A549 (cell line): ENCODE results near the gene HOMER2. TPM values are rescaled to one million over a fixed set of nuclear protein-coding genes. Genes with fewer than 3 reads are reported as not detected.

ENCODE experiments used
- ATAC-seq, 2 experiments: fragments of 200-7000 bp in 1 of 2; fragments of >200 bp in 1 of 2; cut with Nextera tagmentation in 1 of 2; cut with Tn5 transposase in 1 of 2; 3 replicates each; pipeline versions ENCODE4 v1.8.0 to v1.9.1; 2018 to 2020; ENCODE audit warnings: mild to moderate bottlenecking in 1 of 2, moderate library complexity in 1 of 2
- CTCF ChIA-PET: fragments of 300-600 bp; sonication (Branson Sonifier 250); formaldehyde crosslinking; extraction: SDS; loops from one replicate; lab custom pipeline; 2021; ENCODE audit warnings: antibody characterized with exemption, inconsistent platforms; lab: Yijun Ruan, JAX
- POLR2A ChIA-PET: fragments of 350-600 bp; formaldehyde crosslinking; extraction: SDS; loops from one replicate; lab custom pipeline; 2021; ENCODE audit warnings: antibody characterized with exemption, inconsistent platforms; lab: Yijun Ruan, JAX
- DNase-seq, 2 experiments: peaks; one replicate each; pipeline versions ENCODE4 v3.0.0 to v3.0.0-alpha.2; 2011 to 2016; ENCODE audit warnings: low read depth in 1 of 2, low spot score in 1 of 2
- FAIRE-seq: peaks from 2 replicates; lab custom pipeline; 2011; peaks lifted over from hg19 to GRCh38; lab: Jason Lieb, UNC
- H3K27ac ChIP-seq, 2 experiments: fragments of >200 bp; sonication (Bioruptor Twin); formaldehyde crosslinking; 3 replicates each; pipeline ENCODE4 v1.5.1; 2016 to 2017
- H3K4me1 ChIP-seq: fragments of >200 bp; sonication (Bioruptor Twin); formaldehyde crosslinking; 3 replicates; pipeline ENCODE4 v1.6.1; 2016
- H3K4me2 ChIP-seq: fragments of >200 bp; sonication (Bioruptor Twin); formaldehyde crosslinking; 3 replicates; pipeline ENCODE4 v1.6.1; 2016
- H3K4me3 ChIP-seq: fragments of >200 bp; sonication (Bioruptor Twin); formaldehyde crosslinking; 3 replicates; pipeline ENCODE4 v1.5.1; 2016
- H3K9me3 ChIP-seq: fragments of >200 bp; sonication (Bioruptor Twin); formaldehyde crosslinking; 3 replicates; pipeline ENCODE4 v1.6.1; 2016
- CBX8 ChIP-seq: fragments of 200-600 bp; sonication (generic); IDR thresholded peaks from 2 replicates; pipeline ENCODE4 v1.6.1; 2016
- CHD2 ChIP-seq: fragments of 150-350 bp; IDR thresholded peaks from 2 replicates; pipeline ENCODE4 v1.6.1; 2014; ENCODE audit warnings: low read length; ENCODE audit not compliant: partially characterized antibody
- CTCF ChIP-seq: fragments of >200 bp; sonication (Bioruptor Twin); formaldehyde crosslinking; IDR thresholded peaks from 3 replicates; pipeline ENCODE4 v1.5.1; 2016
- E2F6 ChIP-seq: IDR thresholded peaks from 2 replicates; pipeline ENCODE4 v1.6.1; 2012; ENCODE audit warnings: low read depth, borderline replicate concordance
- FOSB ChIP-seq: fragments of 250-450 bp; sonication (Bioruptor Pico); IDR thresholded peaks from 2 replicates; pipeline ENCODE4 v1.5.0; 2020; ENCODE audit warnings: mild to moderate bottlenecking, moderate library complexity
- FOSL2 ChIP-seq, 2 experiments: fragments of 450-650 bp in 1 of 2; fragments of >200 bp in 1 of 2; sonication (Bioruptor Twin) in 1 of 2; formaldehyde crosslinking; IDR thresholded peaks; 2 replicates each; pipeline versions ENCODE4 v1.5.0 to v1.6.1; 2016 to 2020; ENCODE audit warnings: mild to moderate bottlenecking in 1 of 2, moderate library complexity in 1 of 2
- GATA3 ChIP-seq: IDR thresholded peaks from 2 replicates; pipeline ENCODE4 v1.6.1; 2012; ENCODE audit warnings: borderline replicate concordance
- HOXA7 ChIP-seq: fragments of 250-450 bp; sonication (Bioruptor Pico); IDR thresholded peaks from 2 replicates; pipeline ENCODE4 v1.5.0; 2020; ENCODE audit warnings: mild to moderate bottlenecking, moderate library complexity
- HOXB5 ChIP-seq: fragments of 250-450 bp; sonication (Bioruptor Pico); IDR thresholded peaks from 2 replicates; pipeline ENCODE4 v1.5.0; 2020; ENCODE audit warnings: mild to moderate bottlenecking, moderate library complexity
- KDM1A ChIP-seq: fragments of 200-600 bp; sonication (generic); IDR thresholded peaks from 2 replicates; pipeline ENCODE4 v1.6.1; 2016; ENCODE audit warnings: low read depth, mild to moderate bottlenecking
- MAFK ChIP-seq: fragments of 450-650 bp; IDR thresholded peaks from 2 replicates; pipeline ENCODE4 v1.6.1; 2014; ENCODE audit not compliant: partially characterized antibody
- MAX ChIP-seq: IDR thresholded peaks from 2 replicates; pipeline ENCODE4 v1.6.1; 2012
- MAZ ChIP-seq: fragments of 150-350 bp; IDR thresholded peaks from 2 replicates; pipeline ENCODE4 v1.6.1; 2014; ENCODE audit warnings: antibody characterized with exemption, low read depth, low read length, borderline replicate concordance
- PHF8 ChIP-seq: fragments of 200-600 bp; sonication (generic); IDR thresholded peaks from 2 replicates; pipeline ENCODE4 v1.6.1; 2016; ENCODE audit warnings: low read depth, mild to moderate bottlenecking, antibody characterized with exemption, moderate library complexity, borderline replicate concordance
- RARB ChIP-seq: fragments of 250-450 bp; sonication (Bioruptor Pico); IDR thresholded peaks from 2 replicates; pipeline ENCODE4 v1.8.0; 2021; ENCODE audit warnings: mild to moderate bottlenecking, moderate library complexity
- RCOR1 ChIP-seq: fragments of 150-350 bp; IDR thresholded peaks from 2 replicates; pipeline ENCODE4 v1.6.1; 2014; ENCODE audit warnings: antibody characterized with exemption, low read length, low read depth
- RFX5 ChIP-seq: fragments of 450-650 bp; IDR thresholded peaks from 2 replicates; pipeline ENCODE4 v1.7.1; 2014; ENCODE audit warnings: antibody characterized with exemption, mild to moderate bottlenecking, moderate library complexity
- SMC3 ChIP-seq: fragments of >200 bp; sonication (Bioruptor Twin); formaldehyde crosslinking; IDR thresholded peaks from 3 replicates; pipeline ENCODE4 v1.6.1; 2018; ENCODE audit warnings: inconsistent platforms
- TFCP2L1 ChIP-seq: fragments of 250-450 bp; sonication (Bioruptor Pico); IDR thresholded peaks from 2 replicates; pipeline ENCODE4 v1.5.0; 2021; ENCODE audit warnings: mild to moderate bottlenecking
- USF2 ChIP-seq: fragments of 450-650 bp; IDR thresholded peaks from 2 replicates; pipeline ENCODE4 v1.6.1; 2014; ENCODE audit warnings: antibody characterized with exemption
- ZC3H11A ChIP-seq: fragments of 450-650 bp; IDR thresholded peaks from 2 replicates; pipeline ENCODE4 v1.6.1; 2014; ENCODE audit warnings: antibody characterized with exemption, mild to moderate bottlenecking
- ZFP36 ChIP-seq: fragments of 450-650 bp; IDR thresholded peaks from 2 replicates; pipeline ENCODE4 v1.6.1; 2014; ENCODE audit warnings: borderline replicate concordance; ENCODE audit not compliant: partially characterized antibody
- WGBS: methylation state at CpG from one replicate; pipeline ENCODE4 v1.1.6; 2017; ENCODE audit errors: missing lambda C conversion rate; 5-methylcytosine and 5-hydroxymethylcytosine counted together
- polyA plus RNA-seq, 4 experiments: library from polyadenylated mRNA; depleted of rRNA in 3 of 4; stranded (reverse); fragments of >200 nt; fragmentation: RNase III in 1 of 4; extraction: RNeasy Plus Mini Kit Qiagen cat#74134 plus additional on column Dnase treatment in 1 of 4; gene quantifications; 2 replicates in 3 of 4; 3 replicates in 1 of 4; pipeline ENCODE4 v1.2.3, GENCODE V29; 2011 to 2017

Gene HOMER2
- polyA plus RNA-seq, 2 of the 4 experiments (the other 2 are of a cell fraction) = 9.4 to 15.4 TPM

GRCh38 chr15:82846621-82847020, 105.9 kb downstream of the HOMER2 start (continued):
- TF ChIP-seq USF2 (no peak), RFX5 (no peak), MAZ (no peak), CTCF (no peak), MAX (no peak), PHF8 (no peak)

GRCh38 chr15:82845686-82846085, 106.8 kb downstream of the HOMER2 start:
- H3K4me3 ChIP-seq = no peak overlapping the region
- H3K9me3 ChIP-seq = no peaks in the 10 kb centered on the region
- CTCF ChIA-PET = interaction anchor here (0.9 kb wide), 1 partner anchor 154 kb away, joined by 4 read pairs; no protein-coding TSS in a partner anchor
- DNase-seq (no peak), FAIRE-seq (no peak)
- WGBS = 69% methylated on average over 7 of the region's 7 CpGs
- TF ChIP-seq ZFP36 = no peak
- TF ChIP-seq RARB (CRISPR knock-in tag) = no peak
- no peak for TF ChIP-seq MAFK
- TF ChIP-seq FOSL2 (IDR thresholded peaks at IDR 0.05) = no peak
- TF ChIP-seq FOSL2 (CRISPR knock-in tag; IDR thresholded peaks at IDR 0.05) = no peak
- TF ChIP-seq FOSB (CRISPR knock-in tag) = no peak
- TF ChIP-seq GATA3 = no peak
- no peak for TF ChIP-seq RCOR1
- TF ChIP-seq CHD2 = no peak
- TF ChIP-seq E2F6 = no peak
- TF ChIP-seq CBX8 = no peak
- no peak for TF ChIP-seq SMC3
- no peak for TF ChIP-seq CTCF
- TF ChIP-seq ZC3H11A = no peak
- TF ChIP-seq HOXA7 (CRISPR knock-in tag) = no peak
- no peak for TF ChIP-seq TFCP2L1 (CRISPR knock-in tag)
- TF ChIP-seq KDM1A = no peak
- TF ChIP-seq HOXB5 (CRISPR knock-in tag) = no peak
- TF ChIP-seq, all 56 proteins: peak for 0
- POLR2A ChIA-PET = no interaction called here
- no peak for ATAC-seq
- H3K27ac ChIP-seq = no peak overlapping the region
- H3K4me1 ChIP-seq = no peaks in the 10 kb centered on the region
- no peak overlapping the region for H3K4me2 ChIP-seq
